Esophagus mucosa (tissue), 1 donor: ENCODE results near the gene MAPK8IP2. TPM values are rescaled to one million over a fixed set of nuclear protein-coding genes. Genes with fewer than 3 reads are reported as not detected.
A peak's percentile ranks its signal among the peaks of the same experiment; 100 is the strongest.
"Not testable (repeated sequence)": the region's sequence is repeated elsewhere in the genome, so short reads cannot be mapped to it uniquely, and the experiment has no call there.

ENCODE experiments used
- ATAC-seq: fragments of 200-7000 bp; cut with Tn5 transposase; one replicate; pipeline ENCODE4 v1.9.1; 2020
- total RNA-seq: library from RNA; stranded (reverse); gene quantifications from one replicate; pipeline ENCODE4 v1.2.4, GENCODE V29; 2023
- donor health status: DM: yes; HTN: yes; CAD: no.

Gene MAPK8IP2
- total RNA-seq, 1 donor from 2014 or later, result 2.3 TPM

DNA sequence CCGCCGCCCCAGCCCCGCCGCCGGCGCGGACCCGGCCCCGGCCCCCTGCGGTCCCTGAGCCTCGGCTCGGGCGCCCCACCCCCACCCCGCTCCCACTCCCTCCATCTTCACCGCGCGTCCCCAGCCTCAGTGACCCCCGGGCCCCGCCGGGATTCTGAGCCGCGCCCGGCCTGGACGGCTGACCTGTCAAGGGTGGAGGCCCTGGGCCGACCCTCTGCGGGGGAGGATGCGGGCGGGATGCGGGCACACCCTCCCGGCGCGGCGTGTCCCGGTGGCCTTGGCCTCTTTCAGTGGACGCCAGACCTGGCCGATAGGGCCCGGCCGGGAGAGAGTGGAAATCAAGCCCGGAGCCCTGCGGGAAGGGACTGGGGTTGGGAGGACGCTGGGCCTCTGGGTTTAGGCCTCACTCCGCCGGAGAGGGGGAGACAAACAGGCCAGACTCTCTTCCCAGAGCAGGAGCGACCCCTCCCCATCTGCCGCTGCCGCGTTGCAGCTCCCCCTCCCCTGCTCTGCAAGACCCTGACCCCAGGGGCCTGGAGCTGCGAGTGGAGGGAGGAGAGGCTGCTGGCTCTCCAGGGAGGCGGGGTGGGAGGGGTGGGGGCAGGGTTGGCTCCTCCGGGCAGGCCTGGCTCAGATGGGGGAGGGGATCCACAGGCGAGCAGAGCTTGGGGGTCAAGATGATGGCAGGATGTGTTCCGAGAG lies 525 bp downstream of the MAPK8IP2 start:
- no peak for ATAC-seq

- no peak for ATAC-seq
Observed at GRCh38 chr22:50601669-50602337, 1.2 kb downstream of the MAPK8IP2 start.

DNA sequence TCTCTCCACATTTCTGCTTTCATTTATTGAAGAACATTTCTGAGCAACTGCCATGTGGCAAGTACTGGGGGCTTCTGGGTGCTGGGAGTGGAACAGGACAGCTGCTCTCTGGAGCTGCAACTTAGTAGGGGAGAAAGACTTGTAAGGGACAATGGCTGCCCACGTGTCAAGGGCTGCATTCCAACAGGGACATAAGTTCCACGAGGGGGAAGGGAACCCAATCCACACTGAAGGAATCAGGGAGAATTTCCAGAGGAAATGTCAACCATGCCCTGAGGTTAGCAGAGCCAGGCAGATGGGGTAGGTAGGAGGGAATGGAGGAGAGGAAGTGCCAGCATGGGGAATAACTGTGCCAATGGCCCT lies 1.7 kb downstream of the MAPK8IP2 start:
- no peak for ATAC-seq

GRCh38 chr22:50603511-50604255 lies 3.1 kb downstream of the MAPK8IP2 start:
- ATAC-seq, result no peak

DNA sequence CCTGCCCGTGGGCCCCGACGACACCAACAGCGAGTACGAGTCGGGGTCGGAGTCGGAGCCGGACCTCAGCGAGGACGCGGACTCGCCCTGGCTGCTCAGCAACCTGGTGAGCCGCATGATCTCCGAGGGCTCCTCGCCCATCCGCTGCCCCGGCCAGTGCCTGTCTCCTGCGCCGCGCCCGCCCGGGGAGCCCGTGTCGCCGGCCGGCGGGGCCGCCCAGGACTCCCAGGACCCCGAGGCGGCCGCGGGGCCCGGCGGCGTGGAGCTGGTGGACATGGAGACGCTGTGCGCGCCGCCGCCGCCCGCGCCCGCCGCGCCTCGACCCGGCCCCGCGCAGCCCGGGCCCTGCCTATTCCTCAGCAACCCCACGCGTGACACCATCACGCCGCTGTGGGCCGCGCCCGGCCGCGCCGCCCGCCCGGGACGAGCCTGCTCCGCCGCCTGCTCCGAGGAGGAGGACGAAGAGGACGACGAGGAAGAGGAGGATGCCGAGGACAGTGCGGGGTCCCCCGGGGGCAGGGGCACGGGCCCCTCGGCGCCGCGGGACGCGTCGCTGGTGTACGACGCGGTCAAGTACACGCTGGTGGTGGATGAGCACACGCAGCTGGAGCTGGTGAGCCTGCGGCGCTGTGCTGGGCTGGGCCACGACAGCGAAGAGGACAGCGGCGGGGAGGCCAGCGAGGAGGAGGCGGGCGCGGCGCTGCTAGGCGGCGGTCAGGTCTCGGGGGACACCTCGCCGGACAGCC lies 3.8 kb downstream of the MAPK8IP2 start:
- ATAC-seq, result no peak

- no peak for ATAC-seq
Observed at GRCh38 chr22:50605002-50605612, 4.5 kb downstream of the MAPK8IP2 start.

DNA sequence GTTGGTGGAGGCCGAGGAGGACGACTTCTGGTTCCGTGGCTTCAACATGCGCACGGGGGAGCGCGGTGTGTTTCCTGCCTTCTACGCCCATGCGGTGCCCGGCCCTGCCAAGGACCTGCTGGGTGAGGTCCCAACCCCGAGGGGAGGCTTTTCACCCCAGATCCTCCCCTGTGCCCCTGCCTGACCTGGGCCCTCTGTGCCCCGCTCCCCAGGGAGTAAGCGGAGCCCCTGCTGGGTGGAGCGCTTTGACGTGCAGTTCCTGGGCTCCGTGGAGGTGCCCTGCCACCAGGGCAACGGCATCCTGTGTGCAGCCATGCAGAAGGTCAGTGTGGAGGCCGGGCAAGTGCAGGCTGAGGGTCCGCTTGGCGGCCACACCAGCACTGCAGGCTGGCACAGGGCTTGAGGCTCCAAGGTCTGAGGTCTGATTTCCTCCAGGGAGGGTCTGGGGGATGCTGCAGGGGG lies 5.1 kb downstream of the MAPK8IP2 start:
- ATAC-seq, result no peak

- ATAC-seq, result peak; percentile 24
Observed at GRCh38 chr22:50606165-50606945, 5.8 kb downstream of the MAPK8IP2 start.

- no peak for ATAC-seq
Observed at GRCh38 chr22:50606946-50607658, 6.5 kb downstream of the MAPK8IP2 start.

DNA sequence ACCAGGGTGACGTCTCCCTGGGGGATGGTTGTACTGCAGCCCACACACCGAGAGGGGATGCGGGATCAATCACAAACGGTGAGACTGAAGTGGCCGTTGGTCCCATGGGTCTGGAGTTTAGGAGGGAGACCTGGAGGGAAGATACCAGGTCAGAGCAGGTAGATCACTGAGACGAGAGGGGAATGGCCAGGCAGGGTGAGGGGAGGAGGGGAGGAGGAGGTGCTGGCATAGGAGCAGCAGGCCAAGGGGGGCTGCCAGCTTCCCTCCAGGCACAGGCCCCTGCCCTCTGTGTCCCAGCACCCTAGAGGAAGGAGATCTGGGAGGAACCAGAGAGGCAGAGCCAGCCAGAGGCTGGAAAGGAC lies 7.0 kb downstream of the MAPK8IP2 start:
- ATAC-seq, result no peak

DNA sequence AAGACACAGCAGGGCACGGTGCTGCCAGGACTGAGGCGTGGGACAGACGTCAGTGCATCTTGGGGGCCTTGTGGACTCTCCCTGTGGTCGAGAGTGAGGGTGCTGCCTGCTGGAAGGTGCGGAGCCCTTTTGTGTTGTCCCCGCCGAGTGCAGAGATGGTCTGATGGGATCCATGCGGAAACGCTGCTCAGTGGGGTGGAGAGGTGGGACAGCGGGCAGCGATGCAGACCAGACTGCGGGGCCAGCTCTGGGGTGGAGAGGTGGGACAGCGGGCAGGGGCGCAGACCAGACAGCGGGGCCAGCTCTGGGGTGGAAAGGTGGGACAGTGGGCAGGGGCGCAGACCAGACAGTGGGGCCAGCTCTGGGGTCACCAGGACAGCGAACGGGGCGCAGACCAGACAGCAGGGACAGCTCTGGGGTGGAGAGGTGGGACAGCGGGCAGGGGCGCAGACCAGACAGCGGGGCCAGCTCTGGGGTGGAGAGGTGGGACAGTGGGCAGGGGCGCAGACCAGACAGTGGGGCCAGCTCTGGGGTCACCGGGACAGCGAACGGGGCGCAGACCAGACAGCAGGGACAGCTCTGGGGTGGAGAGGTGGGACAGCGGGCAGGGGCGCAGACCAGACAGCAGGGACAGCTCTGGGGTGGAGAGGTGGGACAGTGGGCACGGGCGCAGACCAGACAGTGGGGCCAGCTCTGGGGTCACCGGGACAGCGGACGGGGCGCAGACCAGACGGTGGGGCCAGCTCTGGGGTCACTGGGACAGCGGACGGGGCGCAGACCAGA lies 7.7 kb downstream of the MAPK8IP2 start:
- not testable (repeated sequence) for ATAC-seq

DNA sequence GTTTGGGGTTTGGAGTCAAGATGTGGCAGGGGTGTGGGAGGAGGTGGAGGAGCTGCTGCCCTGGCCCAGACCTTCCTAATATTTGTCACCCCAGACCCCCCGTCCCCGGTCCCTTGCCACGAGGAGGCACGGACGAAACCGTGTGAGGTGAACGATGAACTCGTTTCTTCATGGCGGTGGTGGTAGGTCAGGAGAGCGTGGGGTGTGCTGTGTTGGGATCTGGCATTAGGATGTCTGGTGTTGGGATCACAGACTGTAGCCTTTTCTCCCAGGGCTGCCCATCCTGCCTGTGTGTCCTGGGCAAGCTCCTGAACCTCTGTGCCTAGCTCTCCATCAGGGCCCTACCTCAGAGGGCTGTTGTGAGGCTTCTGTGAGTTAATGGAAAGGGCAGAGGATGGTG lies 8.4 kb downstream of the MAPK8IP2 start:
- no peak for ATAC-seq

GRCh38 chr22:50609599-50609998 lies 9.0 kb downstream of the MAPK8IP2 start:
- no peak for ATAC-seq

DNA sequence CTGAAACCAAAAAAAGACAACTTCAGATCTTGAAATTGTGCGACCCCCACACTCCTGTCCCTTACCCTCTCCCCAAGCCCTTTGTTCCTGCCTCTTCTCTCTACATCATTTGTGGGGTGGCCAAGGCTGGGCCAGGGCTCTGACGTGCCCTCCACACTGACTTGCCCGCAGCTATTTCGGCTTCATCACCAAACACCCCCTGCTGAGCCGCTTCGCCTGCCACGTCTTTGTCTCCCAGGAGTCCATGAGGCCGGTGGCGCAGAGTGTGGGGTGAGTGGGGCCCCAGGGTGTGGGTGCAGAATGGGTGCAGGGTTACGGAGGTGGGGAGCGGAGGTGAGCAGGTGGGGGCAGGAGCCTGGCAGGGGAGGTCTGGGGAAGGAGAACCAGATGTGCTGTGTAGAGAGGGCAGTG lies 9.5 kb downstream of the MAPK8IP2 start:
- no peak for ATAC-seq

DNA sequence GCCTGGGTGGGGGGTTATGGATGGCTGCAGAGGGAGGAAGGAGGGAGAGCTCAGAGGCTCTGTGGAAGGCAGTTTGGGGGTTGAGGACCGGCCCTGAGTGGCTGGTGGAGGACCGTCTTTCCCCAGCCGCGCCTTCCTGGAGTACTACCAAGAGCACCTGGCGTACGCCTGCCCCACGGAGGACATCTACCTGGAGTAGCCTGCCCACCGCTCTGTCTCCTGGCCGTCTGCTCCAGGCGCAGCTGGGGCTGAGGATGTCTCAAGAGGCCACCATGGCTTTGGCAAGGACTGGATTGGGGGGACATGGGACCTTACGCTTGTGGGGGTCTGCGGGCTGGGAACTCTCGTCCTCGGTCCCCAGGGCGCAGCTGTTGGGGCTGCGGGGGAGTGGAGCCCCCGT lies 10.0 kb downstream of the MAPK8IP2 start:
- no peak for ATAC-seq

DNA sequence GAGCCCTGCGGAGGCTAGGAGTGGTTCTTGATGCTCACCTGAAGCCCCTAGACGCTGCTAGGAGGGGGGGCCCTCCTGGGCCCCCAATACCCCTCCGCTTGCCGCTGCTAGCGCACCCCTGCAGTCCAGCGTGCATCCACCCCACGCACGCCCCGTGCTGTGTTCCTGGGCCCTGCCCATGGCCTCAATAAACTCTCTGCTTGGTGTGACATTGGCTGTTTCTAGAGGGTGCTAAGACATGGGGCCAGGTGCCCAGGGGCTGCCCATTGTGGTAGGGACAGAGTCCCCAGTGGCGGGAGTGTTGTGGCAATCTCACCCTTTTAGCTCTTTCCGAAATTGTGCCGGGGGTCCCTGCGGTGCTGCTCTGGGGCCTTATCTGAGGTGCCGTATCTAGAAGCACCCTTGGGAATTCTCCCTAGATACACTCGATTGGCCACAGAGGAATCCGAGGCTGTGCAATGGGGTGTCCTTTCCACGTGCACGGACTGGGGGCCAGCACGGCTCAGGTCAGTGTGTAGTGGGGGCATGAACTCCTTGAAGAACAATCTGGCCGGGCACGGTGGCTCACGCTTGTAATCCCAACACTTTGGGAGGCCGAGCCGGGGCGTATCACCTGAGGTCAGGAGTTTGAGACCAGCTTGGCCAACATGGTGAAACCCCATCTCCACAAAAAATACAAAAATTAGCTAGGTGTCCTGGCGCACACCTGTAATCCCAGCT lies 10.9 kb downstream of the MAPK8IP2 start:
- no peak for ATAC-seq

GRCh38 chr22:50612168-50612527 lies 11.6 kb downstream of the MAPK8IP2 start:
- no peak for ATAC-seq

- ATAC-seq, result peak; percentile 39
Observed at GRCh38 chr22:50612528-50613221, 12.1 kb downstream of the MAPK8IP2 start.
